Heart right ventricle (tissue), 16 donors: ENCODE data around the gene AUTS2. TPM values are rescaled to one million over a fixed set of nuclear protein-coding genes. Genes with fewer than 3 reads are reported as not detected.

Experiments used
- ATAC-seq, 8 donors: fragments of 200-7000 bp; cut with Tn5 transposase; one replicate each; pipeline ENCODE4 v1.9.1; 2020; ENCODE audit warnings: mild to moderate bottlenecking in 8 of 8, moderate library complexity in 8 of 8, moderate number of reproducible peaks in 1 of 8
- DNase-seq, 2 donors: peaks; one replicate each; pipeline ENCODE4 v3.0.0-alpha.2; 2020
- H3K27ac ChIP-seq, 10 donors: fragments of 200-600 bp; sonication (generic) in 2 of 10; one replicate each; pipeline versions ENCODE4 v1.5.0 to v1.8.0; 2020 to 2022; ENCODE audit warnings: mild to moderate bottlenecking in 3 of 10
- H3K27me3 ChIP-seq, 7 donors: fragments of 200-600 bp; one replicate each; pipeline ENCODE4 v1.8.0; 2021 to 2022; ENCODE audit warnings: mild to moderate bottlenecking in 2 of 7
- H3K36me3 ChIP-seq, 9 donors: fragments of 200-600 bp; sonication (generic) in 1 of 9; one replicate each; pipeline versions ENCODE4 v1.5.0 to v1.8.0; 2020 to 2022; ENCODE audit warnings: mild to moderate bottlenecking in 2 of 9
- H3K4me1 ChIP-seq, 9 donors: fragments of 200-600 bp; sonication (generic) in 1 of 9; one replicate each; pipeline versions ENCODE4 v1.5.0 to v1.8.0; 2020 to 2022; ENCODE audit warnings: mild to moderate bottlenecking in 4 of 9
- H3K4me3 ChIP-seq, 10 donors: fragments of 200-600 bp; sonication (generic) in 2 of 10; one replicate each; pipeline versions ENCODE4 v1.5.0 to v1.8.0; 2020 to 2022; ENCODE audit warnings: mild to moderate bottlenecking in 7 of 10, moderate library complexity in 2 of 10
- H3K9me3 ChIP-seq, 11 donors: fragments of 200-600 bp in 10 of 11; sonication (generic) in 2 of 11; one replicate each; pipeline versions ENCODE4 v1.5.0 to v1.8.0; 2013 to 2022; ENCODE audit warnings: mild to moderate bottlenecking in 2 of 11, control low read depth in 1 of 11, moderate library complexity in 1 of 11
- CTCF ChIP-seq, 9 donors: fragments of 200-600 bp; sonication (generic) in 2 of 9; IDR thresholded peaks; one replicate each; pipeline versions ENCODE4 v1.5.0 to v1.8.0; 2021 to 2022; ENCODE audit warnings: antibody characterized with exemption in 9 of 9, mild to moderate bottlenecking in 5 of 9, moderate library complexity in 1 of 9
- WGBS, 2 donors: extraction: QIAGEN DNeasy Blood & Tissue Kit; methylation state at CpG; one replicate each; pipeline ENCODE4 v1.1.7; 2013; ENCODE audit warnings: inconsistent platforms in 1 of 2; 5-methylcytosine and 5-hydroxymethylcytosine counted together
- intact Hi-C, 10 donors: fragments of 100-400 bp; cut with DNase I; formaldehyde crosslinking; loops; one replicate each; pipeline versions ENCODE4 v1.11.1 to v1.14.2; 2022
- polyA plus RNA-seq, 2 donors: library from polyadenylated mRNA; stranded (reverse); fragments of 200-250 nt; gene quantifications; one replicate each; pipeline ENCODE4 v1.2.3, GENCODE V29; 2013
- total RNA-seq, 10 donors: library from RNA; stranded (reverse); fragmentation: NEBNext Ultra II Directional in 3 of 10; extraction: Animal tissue kit (Norgen Biotek cat#: 25700) in 3 of 10; gene quantifications; one replicate each; pipeline versions ENCODE4 v1.2.1 to v1.2.4, GENCODE V29; 2021 to 2023
- donor health status: Arrhythmogenic right ventricular cardiomyopathy.
- donor health status: ischemic (EF 13 %, LVEDD 7.1; RV severe dilation, severe dysfunction).
- donor health status: healthy with polysubstance abuse.
- donor health status: DM: no; HTN: yes; CAD: no.
- donor health status: DM: no; HTN: no; CAD: no.
- donor health status: ischemic (EF 25% LVEDD 6.9; RV normal size, moderate dysfunction).
- donor health status: ischemic (EF 25% LVEDD 5.7; RV mildly dilated, moderate dysfunction).
- donor health status: healthy.
- donor health status: DM: yes; HTN: yes; CAD: no.
- donor health status: Ischemic cardiomyopathy.
- donor health status: ischemic (EF 35%, LVEDD 5.7; RV mildly dilated, moderate dysfunction).
- donor health status: nonischemic (EF 11% LVEDD 7.7; RV severe dilation, severe dysfunction).
- donor health status: DM: yes; HTN: yes; CAD: no.
- donor health status: PGD.
- donor health status: ischemic (EF 29% LVEDD 5.4; RV normal size, mild dysfunction).
- donor health status: nonischemic (EF 23%, LVEDD 6.1; RV moderate dilation, normal function).

AUTS2 gene
- total and polyA plus RNA-seq, 12 donors = 1.6 to 11.2 (median 7.3) TPM

- WGBS, 2 donors = 97 to 100% methylated on average over 2 of the region's 2 CpGs
- Histone ChIP-seq H3K27ac (no peak overlapping the region), H3K9me3 (no peaks in the 10 kb centered on the region), H3K4me1 (peaks cover 0 to 4% (median 0%) of the 10 kb centered on the region in 9 donors), H3K27me3 (no peaks in the 10 kb centered on the region), H3K36me3 (no peaks in the 10 kb centered on the region), H3K4me3 (no peak overlapping the region)
- intact Hi-C loops = no loop called here
- DNase-seq (no peak), ATAC-seq (no peak)
- TF ChIP-seq CTCF (IDR thresholded peaks at IDR 0.05) = no peak
Measured at GRCh38 chr7:70314221-70314620, 715.9 kb downstream of the AUTS2 start.

- no peaks in the 10 kb centered on the region for H3K36me3 ChIP-seq
- intact Hi-C loops = no loop called here
- no peak overlapping the region for H3K4me3 ChIP-seq
- DNase-seq (no peak), ATAC-seq (no peak)
- no peak overlapping the region for H3K27ac ChIP-seq
- no peaks in the 10 kb centered on the region for H3K27me3 ChIP-seq
- H3K4me1 ChIP-seq = peaks cover 0 to 4% (median 0%) of the 10 kb centered on the region in 9 donors
- WGBS, 2 donors = 93 to 96% methylated on average over 7 of the region's 7 CpGs
- H3K9me3 ChIP-seq = no peaks in the 10 kb centered on the region
- TF ChIP-seq CTCF (IDR thresholded peaks at IDR 0.05) = no peak
Measured at GRCh38 chr7:70316745-70317144, 718.5 kb downstream of the AUTS2 start.

GRCh38 chr7:70317356-70317755 is 719.1 kb downstream of the AUTS2 start:
- DNase-seq (no peak), ATAC-seq (no peak)
- no peak for TF ChIP-seq CTCF (IDR thresholded peaks at IDR 0.05)
- 68 to 75% methylated on average over 2 of the region's 2 CpGs for WGBS, 2 donors
- Histone ChIP-seq H3K36me3 (no peaks in the 10 kb centered on the region), H3K4me1 (peaks cover 0 to 4% (median 0%) of the 10 kb centered on the region in 9 donors), H3K9me3 (no peaks in the 10 kb centered on the region), H3K27me3 (no peaks in the 10 kb centered on the region), H3K27ac (no peak overlapping the region), H3K4me3 (no peak overlapping the region)
- intact Hi-C loops = no loop called here

GRCh38 chr7:70318511-70318910 is 720.2 kb downstream of the AUTS2 start:
- Histone ChIP-seq H3K4me3 (no peak overlapping the region), H3K9me3 (no peaks in the 10 kb centered on the region), H3K27me3 (no peaks in the 10 kb centered on the region), H3K4me1 (peaks cover 0 to 4% (median 0%) of the 10 kb centered on the region in 9 donors), H3K36me3 (no peaks in the 10 kb centered on the region), H3K27ac (no peak overlapping the region)
- intact Hi-C loops = no loop called here
- DNase-seq (no peak), ATAC-seq (no peak)
- TF ChIP-seq CTCF (IDR thresholded peaks at IDR 0.05) = no peak
- WGBS, 2 donors = 94 to 97% methylated on average over 1 of the region's 1 CpG
